DOHH2 (cell line): ENCODE data around the gene COL18A1.

Experiments
- H3F3A ChIP-seq: fragments of 200-600 bp; sonication (generic), shearing (Covaris generic); 2 replicates; pipeline ENCODE4 v1.6.0; 2016; ENCODE audit warnings: antibody characterized with exemption, mild to moderate bottlenecking; ENCODE audit not compliant: control insufficient read depth, insufficient read depth
- H3K27ac ChIP-seq: fragments of 200-600 bp; sonication (generic); 2 replicates; pipeline ENCODE4 v1.5.1; 2014; ENCODE audit warnings: low read depth, mild to moderate bottlenecking, low read length, moderate library complexity
- H3K27me3 ChIP-seq: fragments of 200-600 bp; sonication (generic); 2 replicates; pipeline ENCODE4 v1.6.1; 2014; ENCODE audit warnings: mild to moderate bottlenecking, low read length, mixed read lengths; ENCODE audit not compliant: control insufficient read depth
- H3K36me3 ChIP-seq: fragments of 200-600 bp; sonication (generic); 2 replicates; pipeline ENCODE4 v1.6.1; 2014; ENCODE audit warnings: mild to moderate bottlenecking, low read length, moderate library complexity, mixed read lengths; ENCODE audit not compliant: control insufficient read depth
- H3K4me1 ChIP-seq: fragments of 200-600 bp; sonication (generic); 2 replicates; pipeline ENCODE4 v1.6.1; 2014; ENCODE audit warnings: mild to moderate bottlenecking, low read length, mixed read lengths; ENCODE audit not compliant: control insufficient read depth
- H3K4me2 ChIP-seq: fragments of 200-600 bp; sonication (generic); 2 replicates; pipeline ENCODE4 v1.6.0; 2014; ENCODE audit warnings: mild to moderate bottlenecking, low read length, moderate library complexity
- H3K4me3 ChIP-seq: fragments of 200-600 bp; sonication (generic); 2 replicates; pipeline ENCODE4 v1.5.1; 2014; ENCODE audit warnings: mild to moderate bottlenecking, low read length, mixed read lengths
- H3K79me2 ChIP-seq: fragments of 200-600 bp; sonication (generic); 2 replicates; pipeline ENCODE4 v1.6.1; 2014; ENCODE audit warnings: mild to moderate bottlenecking, low read length, mixed read lengths; ENCODE audit not compliant: control insufficient read depth
- H3K9me2 ChIP-seq: fragments of 200-600 bp; sonication (generic); replicated peaks from 2 replicates; pipeline ENCODE4 v1.6.1; 2014; ENCODE audit warnings: mild to moderate bottlenecking, low read length, mixed read lengths; ENCODE audit not compliant: control insufficient read depth
- H3K9me3 ChIP-seq: fragments of 200-600 bp; sonication (generic); 2 replicates; pipeline ENCODE4 v1.6.1; 2014; ENCODE audit warnings: antibody characterized with exemption, low read length, mixed read lengths; ENCODE audit not compliant: control insufficient read depth, insufficient read depth
- H4K20me1 ChIP-seq: fragments of 200-600 bp; sonication (generic); 2 replicates; pipeline ENCODE4 v1.6.0; 2014; ENCODE audit warnings: low read depth, mild to moderate bottlenecking, antibody characterized with exemption, low read length, moderate library complexity; ENCODE audit not compliant: control insufficient read depth, insufficient read depth
- EZH2phosphoT487 ChIP-seq: fragments of 200-600 bp; sonication (generic); IDR thresholded peaks from 2 replicates; pipeline ENCODE4 v1.6.1; 2017; ENCODE audit warnings: borderline replicate concordance, mild to moderate bottlenecking, antibody characterized with exemption, low read length, moderate library complexity, mixed read lengths
- TF ChIP-seq, protein P1 (sequence below): fragments of 200-600 bp; sonication (generic); IDR thresholded peaks from one replicate; pipeline ENCODE4 v1.5.1; 2014; ENCODE audit warnings: antibody characterized with exemption, mild to moderate bottlenecking, low read depth, low read length; ENCODE audit not compliant: poor library complexity, severe bottlenecking

Gene COL18A1

DNA sequence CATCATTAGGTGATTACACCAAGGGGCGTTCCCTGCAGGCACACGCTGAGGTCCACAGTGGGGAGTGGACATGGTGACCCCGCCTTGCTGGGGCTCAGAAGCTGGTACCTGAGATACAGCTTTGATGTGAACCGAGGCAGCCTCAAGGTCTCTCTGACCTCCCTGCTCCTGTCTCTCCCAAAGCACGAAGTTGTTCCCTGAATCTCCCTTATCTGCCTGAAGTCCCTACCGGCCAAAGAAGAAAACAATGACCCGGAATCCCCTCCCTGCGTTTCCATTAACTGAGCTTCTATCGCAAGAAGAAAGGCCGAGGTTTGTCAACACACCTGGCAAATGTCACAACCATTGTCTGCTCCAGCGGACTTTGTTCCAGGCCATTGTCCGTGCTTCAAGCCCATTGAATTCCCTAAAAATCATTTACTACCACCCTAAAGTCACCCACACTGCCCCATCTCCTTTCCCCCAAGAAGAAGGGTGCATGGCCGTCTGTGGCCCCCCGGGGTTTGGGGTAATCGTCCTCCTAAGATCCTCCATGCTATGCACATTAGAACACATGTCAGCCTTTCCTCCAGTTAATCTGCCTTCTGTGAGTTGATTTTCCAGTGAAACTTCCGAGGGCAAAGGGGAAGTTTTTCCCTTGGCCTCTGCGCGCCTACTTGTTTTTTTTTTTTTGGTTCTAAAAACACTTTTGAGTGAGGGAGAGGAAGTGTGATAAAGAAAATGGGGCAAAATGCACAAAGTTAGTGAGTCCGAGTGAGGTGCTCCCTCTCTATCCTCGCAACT is 48.1 kb upstream of the COL18A1 start:
- Histone ChIP-seq H3K4me2 (no peak overlapping the region), H3F3A (no peaks in the 10 kb centered on the region), H3K27me3 (no peaks in the 10 kb centered on the region), H3K27ac (no peak overlapping the region), H3K9me3 (no peaks in the 10 kb centered on the region), H3K4me1 (no peaks in the 10 kb centered on the region), H4K20me1 (no peaks in the 10 kb centered on the region), H3K9me2 (no peaks in the 10 kb centered on the region), H3K79me2 (no peaks in the 10 kb centered on the region), H3K36me3 (no peaks in the 10 kb centered on the region), H3K4me3 (no peak overlapping the region)
- TF ChIP-seq, protein P1, sequence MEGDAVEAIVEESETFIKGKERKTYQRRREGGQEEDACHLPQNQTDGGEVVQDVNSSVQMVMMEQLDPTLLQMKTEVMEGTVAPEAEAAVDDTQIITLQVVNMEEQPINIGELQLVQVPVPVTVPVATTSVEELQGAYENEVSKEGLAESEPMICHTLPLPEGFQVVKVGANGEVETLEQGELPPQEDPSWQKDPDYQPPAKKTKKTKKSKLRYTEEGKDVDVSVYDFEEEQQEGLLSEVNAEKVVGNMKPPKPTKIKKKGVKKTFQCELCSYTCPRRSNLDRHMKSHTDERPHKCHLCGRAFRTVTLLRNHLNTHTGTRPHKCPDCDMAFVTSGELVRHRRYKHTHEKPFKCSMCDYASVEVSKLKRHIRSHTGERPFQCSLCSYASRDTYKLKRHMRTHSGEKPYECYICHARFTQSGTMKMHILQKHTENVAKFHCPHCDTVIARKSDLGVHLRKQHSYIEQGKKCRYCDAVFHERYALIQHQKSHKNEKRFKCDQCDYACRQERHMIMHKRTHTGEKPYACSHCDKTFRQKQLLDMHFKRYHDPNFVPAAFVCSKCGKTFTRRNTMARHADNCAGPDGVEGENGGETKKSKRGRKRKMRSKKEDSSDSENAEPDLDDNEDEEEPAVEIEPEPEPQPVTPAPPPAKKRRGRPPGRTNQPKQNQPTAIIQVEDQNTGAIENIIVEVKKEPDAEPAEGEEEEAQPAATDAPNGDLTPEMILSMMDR, result no peak
- no peak for TF ChIP-seq EZH2phosphoT487

DNA sequence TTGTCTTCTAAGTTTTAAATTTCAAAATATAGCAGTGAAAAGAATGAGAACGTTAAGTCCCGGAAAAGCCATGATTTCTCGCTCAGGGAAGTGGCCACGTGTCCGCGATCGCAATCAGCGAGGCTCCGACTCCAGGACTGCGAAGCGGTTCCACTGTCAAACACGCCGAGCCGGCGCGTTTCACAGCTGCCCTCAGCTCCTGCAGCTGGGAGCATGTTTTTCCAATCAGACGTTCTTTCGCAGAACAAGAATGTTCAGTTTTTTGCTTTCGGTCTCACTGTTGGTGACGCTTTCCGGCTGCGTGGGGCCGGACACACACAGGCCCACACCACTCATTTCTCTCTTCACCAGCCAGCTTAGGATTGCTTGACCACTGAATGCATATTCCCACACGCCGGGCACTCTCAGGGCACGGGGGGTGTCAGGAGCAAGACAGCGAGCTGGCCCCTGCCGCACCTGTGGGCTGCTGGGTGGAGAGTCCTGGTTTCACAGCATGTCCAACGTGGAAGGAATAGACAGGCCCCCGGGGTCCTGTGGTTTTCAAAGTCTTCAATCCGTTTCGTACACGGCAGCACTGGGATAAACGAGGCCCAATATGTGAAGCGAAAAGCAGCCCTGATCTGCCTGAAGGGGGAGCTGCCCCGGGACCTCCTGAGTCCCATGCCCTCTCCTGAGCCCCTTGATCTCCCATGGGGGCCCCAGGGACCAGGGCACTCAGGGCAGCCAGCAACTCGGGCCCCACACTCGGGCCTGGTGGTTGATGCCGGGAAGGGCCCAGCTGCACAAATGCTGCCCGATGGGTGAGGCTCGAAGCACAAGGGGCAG is 47.3 kb upstream of the COL18A1 start:
- Histone ChIP-seq H3K4me1 (no peaks in the 10 kb centered on the region), H3K4me2 (no peak overlapping the region), H4K20me1 (no peaks in the 10 kb centered on the region), H3K36me3 (no peaks in the 10 kb centered on the region), H3K27ac (no peak overlapping the region), H3K4me3 (no peak overlapping the region), H3K27me3 (no peaks in the 10 kb centered on the region), H3K9me2 (no peaks in the 10 kb centered on the region), H3K9me3 (no peaks in the 10 kb centered on the region), H3F3A (no peaks in the 10 kb centered on the region), H3K79me2 (no peaks in the 10 kb centered on the region)
- TF ChIP-seq EZH2phosphoT487, result no peak
- TF ChIP-seq, protein P1, result no peak

DNA sequence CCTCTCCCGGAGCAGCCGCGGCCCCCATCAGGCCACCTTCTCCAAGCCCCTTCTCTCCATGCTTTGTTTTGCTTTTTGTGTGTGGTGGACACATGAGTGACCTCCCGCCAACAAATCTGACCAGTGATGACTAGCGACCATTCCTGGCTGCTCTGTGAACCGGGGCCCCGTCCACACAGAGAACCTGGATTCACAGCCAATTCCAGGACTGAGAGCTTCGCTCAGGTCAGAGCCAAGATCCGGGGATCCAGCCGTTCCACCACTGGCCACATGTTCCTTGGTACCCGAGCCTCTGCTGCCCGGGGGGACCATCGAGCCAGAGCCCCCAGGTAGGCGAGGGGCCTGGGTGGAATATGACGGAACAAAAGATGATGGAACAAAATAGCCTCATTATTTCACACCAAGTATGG is 46.7 kb upstream of the COL18A1 start:
- no peak for TF ChIP-seq EZH2phosphoT487
- TF ChIP-seq, protein P1, result no peak

More for the DNA sequence above, 46.7 kb upstream of the COL18A1 start:
- no peak overlapping the region for H3K4me2 ChIP-seq
- no peaks in the 10 kb centered on the region for H3F3A ChIP-seq
- H3K27ac ChIP-seq, result no peak overlapping the region
- H3K9me2 ChIP-seq, result no peaks in the 10 kb centered on the region
- H3K79me2 ChIP-seq, result no peaks in the 10 kb centered on the region
- H3K4me1 ChIP-seq, result no peaks in the 10 kb centered on the region
- no peaks in the 10 kb centered on the region for H3K27me3 ChIP-seq
- H3K9me3 ChIP-seq, result no peaks in the 10 kb centered on the region
- H3K4me3 ChIP-seq, result no peak overlapping the region
- H3K36me3 ChIP-seq, result no peaks in the 10 kb centered on the region
- H4K20me1 ChIP-seq, result no peaks in the 10 kb centered on the region
